Tibial nerve (tissue), 4 donors: ENCODE data around the gene DNAJC1.

ENCODE experiments used
- CTCF ChIP-seq, 5 experiments: fragments of 200-600 bp in 3 of 5; fragments of 450-650 bp in 2 of 5; sonication (generic) in 3 of 5; IDR thresholded peaks; one replicate each; pipeline ENCODE4 v1.5.1; 2016 to 2019; ENCODE audit warnings: antibody characterized with exemption in 5 of 5, mild to moderate bottlenecking in 3 of 5, moderate library complexity in 2 of 5
- EP300 ChIP-seq, 2 donors: sonication (generic); formaldehyde crosslinking; IDR thresholded peaks; one replicate each; pipeline ENCODE4 v1.6.1; 2017; ENCODE audit warnings: antibody characterized with exemption in 2 of 2, mild to moderate bottlenecking in 1 of 2
- POLR2A ChIP-seq, 2 donors: fragments of 450-650 bp; IDR thresholded peaks; one replicate each; pipeline ENCODE4 v1.6.1; 2017; ENCODE audit warnings: antibody characterized with exemption in 2 of 2, mild to moderate bottlenecking in 2 of 2, moderate library complexity in 2 of 2

- TF ChIP-seq POLR2A (IDR thresholded peaks at IDR 0.05) = no peak
- no peak for TF ChIP-seq CTCF (IDR thresholded peaks at IDR 0.05)
- TF ChIP-seq EP300 (IDR thresholded peaks at IDR 0.05) = no peak
Observed at GRCh38 chr10:21758696-21759095, 244.8 kb downstream of the DNAJC1 start.
